SK-N-SH (cell line): ENCODE measurements around the gene CDK13. TPM values are rescaled to one million over a fixed set of nuclear protein-coding genes. Genes with fewer than 3 reads are reported as not detected.

Experiments used
- CTCF ChIA-PET: fragments of 300-600, 350-600 bp; formaldehyde crosslinking; extraction: SDS; loops from one replicate; lab custom pipeline; 2021; lab: Yijun Ruan, JAX
- POLR2A ChIA-PET: fragments of 350-600 bp; sonication (Branson Sonifier 250); formaldehyde crosslinking; extraction: SDS; loops from one replicate; lab custom pipeline; 2020; ENCODE audit warnings: antibody characterized with exemption, inconsistent platforms; lab: Yijun Ruan, JAX
- DNase-seq: peaks from one replicate; pipeline ENCODE4 v3.0.0; 2012
- H2AFZ ChIP-seq: fragments of 200-600 bp; sonication (generic); 2 replicates; pipeline ENCODE4 v1.8.1; 2016; ENCODE audit warnings: antibody characterized with exemption, mild to moderate bottlenecking, low read depth
- H3F3A ChIP-seq: fragments of 200-600 bp; sonication (generic); replicated peaks from 2 replicates; pipeline ENCODE3; 2016; ENCODE audit warnings: antibody characterized with exemption, mild to moderate bottlenecking; ENCODE audit not compliant: insufficient read depth
- H3K27ac ChIP-seq, 2 experiments: fragments of 200-500 bp in 1 of 2; fragments of 200-600 bp in 1 of 2; sonication (Bioruptor generic) in 1 of 2; sonication (generic), shearing (Covaris generic) in 1 of 2; 2 replicates each; pipeline versions ENCODE4 v1.5.1 to v1.6.1; 2014 to 2016; ENCODE audit warnings: low read depth in 2 of 2, inconsistent platforms in 1 of 2, low read length in 1 of 2, mild to moderate bottlenecking in 1 of 2, mixed read lengths in 1 of 2
- H3K27me3 ChIP-seq: fragments of 200-600 bp; sonication (generic), shearing (Covaris generic); 2 replicates; pipeline ENCODE4 v1.6.1; 2016; ENCODE audit warnings: mixed run types; ENCODE audit not compliant: insufficient read depth
- H3K36me3 ChIP-seq, 2 experiments: fragments of 200-500 bp in 1 of 2; fragments of 200-600 bp in 1 of 2; sonication (Bioruptor generic) in 1 of 2; sonication (generic) in 1 of 2; replicated peaks in 1 of 2; 2 replicates each; pipeline versions ENCODE3 to v1.5.1; 2014 to 2016; ENCODE audit warnings: low read length in 1 of 2, mild to moderate bottlenecking in 1 of 2; ENCODE audit not compliant: insufficient read depth in 2 of 2, control insufficient read depth in 1 of 2
- H3K4me1 ChIP-seq, 2 experiments: fragments of 200-500 bp in 1 of 2; fragments of 200-600 bp in 1 of 2; sonication (Bioruptor generic) in 1 of 2; sonication (generic), shearing (Covaris generic) in 1 of 2; 2 replicates each; pipeline versions ENCODE4 v1.5.1 to v1.6.1; 2014 to 2016; ENCODE audit warnings: low read depth in 1 of 2, low read length in 1 of 2, mixed run types in 1 of 2; ENCODE audit not compliant: insufficient read depth in 2 of 2, control insufficient read depth in 1 of 2
- H3K4me2 ChIP-seq: fragments of 200-600 bp; sonication (generic), shearing (Covaris generic); 2 replicates; pipeline ENCODE4 v1.6.1; 2017; ENCODE audit warnings: mixed run types
- H3K4me3 ChIP-seq, 2 experiments: fragments of 200-500 bp in 1 of 2; fragments of 200-600 bp in 1 of 2; sonication (Bioruptor generic) in 1 of 2; sonication (generic), shearing (Covaris generic) in 1 of 2; 2 replicates each; pipeline versions ENCODE4 v1.5.1 to v1.8.1; 2014 to 2016; ENCODE audit warnings: low read depth in 2 of 2, inconsistent platforms in 1 of 2, low read length in 1 of 2, mild to moderate bottlenecking in 1 of 2, mixed read lengths in 1 of 2, moderate library complexity in 1 of 2
- H3K79me2 ChIP-seq: fragments of 200-600 bp; sonication (generic); 2 replicates; pipeline ENCODE4 v1.8.1; 2017; ENCODE audit warnings: mild to moderate bottlenecking; ENCODE audit not compliant: insufficient read depth
- H3K9ac ChIP-seq: fragments of 200-600 bp; sonication (generic); 2 replicates; pipeline ENCODE4 v1.6.1; 2017; ENCODE audit warnings: mixed run types
- H3K9me2 ChIP-seq: fragments of 200-600 bp; sonication (generic); 2 replicates; pipeline ENCODE4 v1.6.1; 2017; ENCODE audit warnings: mixed run types
- H3K9me3 ChIP-seq: fragments of 200-600 bp; sonication (generic); 2 replicates; pipeline ENCODE4 v1.6.1; 2017; ENCODE audit warnings: mixed run types, mild to moderate bottlenecking, moderate library complexity
- H4K20me1 ChIP-seq: fragments of 200-600 bp; sonication (generic); 2 replicates; pipeline ENCODE4 v1.6.1; 2017; ENCODE audit warnings: mild to moderate bottlenecking, mixed run types; ENCODE audit not compliant: insufficient read depth
- EP300 ChIP-seq, 2 experiments: IDR thresholded peaks; 2 replicates each; pipeline versions ENCODE4 v1.4.0 to v1.6.1; 2012; ENCODE audit warnings: borderline replicate concordance in 1 of 2, low read depth in 1 of 2, low read length in 1 of 2
- EZH2phosphoT487 ChIP-seq: fragments of 200-600 bp; sonication (generic); IDR thresholded peaks from 2 replicates; pipeline ENCODE4 v1.6.1; 2017; ENCODE audit warnings: low read depth, mixed run types, mild to moderate bottlenecking, antibody characterized with exemption, moderate library complexity, borderline replicate concordance
- FOXJ3 ChIP-seq: sonication (generic); formaldehyde crosslinking; IDR thresholded peaks from 2 replicates; pipeline ENCODE4 v1.5.1; 2020; ENCODE audit warnings: mild to moderate bottlenecking, missing genetic modification reagents
- FOXM1 ChIP-seq: IDR thresholded peaks from 2 replicates; pipeline ENCODE4 v1.4.0; 2012; ENCODE audit warnings: low read depth, mild to moderate bottlenecking
- GABPA ChIP-seq: IDR thresholded peaks from 2 replicates; pipeline ENCODE4 v1.4.0; 2012; ENCODE audit warnings: low read depth, mild to moderate bottlenecking
- GATA2 ChIP-seq: sonication (generic); formaldehyde crosslinking; IDR thresholded peaks from 2 replicates; pipeline ENCODE4 v1.5.0; 2020; ENCODE audit warnings: mild to moderate bottlenecking, missing genetic modification reagents
- MEF2A ChIP-seq: IDR thresholded peaks from 2 replicates; pipeline ENCODE4 v1.4.0; 2012; ENCODE audit warnings: low read depth, borderline replicate concordance
- MXI1 ChIP-seq: IDR thresholded peaks from 2 replicates; pipeline ENCODE4 v1.6.1; 2012; ENCODE audit warnings: mild to moderate bottlenecking, low read depth, low read length, improper control_type of control experiment
- NRF1 ChIP-seq: IDR thresholded peaks from 2 replicates; pipeline ENCODE4 v1.6.1; 2012; ENCODE audit warnings: low read depth, mild to moderate bottlenecking, low read length
- RAD21 ChIP-seq: IDR thresholded peaks from 2 replicates; pipeline ENCODE4 v1.6.1; 2012; ENCODE audit warnings: mild to moderate bottlenecking, low read length
- RCOR1 ChIP-seq: fragments of 150-350 bp; IDR thresholded peaks from 2 replicates; pipeline ENCODE4 v1.6.1; 2017; ENCODE audit warnings: antibody characterized with exemption, low read length
- TAF1 ChIP-seq: IDR thresholded peaks from 2 replicates; pipeline ENCODE4 v1.6.1; 2012; ENCODE audit warnings: low read depth, mild to moderate bottlenecking, low read length, moderate library complexity, borderline replicate concordance
- TCF12 ChIP-seq: IDR thresholded peaks from 2 replicates; pipeline ENCODE4 v1.4.0; 2012
- YY1 ChIP-seq: IDR thresholded peaks from 2 replicates; pipeline ENCODE4 v1.4.0; 2012; ENCODE audit warnings: low read depth, mild to moderate bottlenecking
- WGBS: methylation state at CpG from one replicate; pipeline ENCODE4 v1.1.6; 2017; ENCODE audit warnings: low lambda C conversion rate; 5-methylcytosine and 5-hydroxymethylcytosine counted together
- polyA plus RNA-seq, 3 experiments: library from polyadenylated mRNA; depleted of rRNA; stranded (reverse); fragments of >200 nt; gene quantifications; 2 replicates each; pipeline ENCODE4 v1.2.3, GENCODE V29; 2012
- TF ChIP-seq, protein P1 (sequence below): IDR thresholded peaks from 2 replicates; pipeline ENCODE4 v1.4.0; 2012; ENCODE audit warnings: low read depth, borderline replicate concordance
- TF ChIP-seq, protein P2 (sequence below): IDR thresholded peaks from 2 replicates; pipeline ENCODE4 v1.4.0; 2012; ENCODE audit warnings: low read depth

CDK13 gene
- polyA plus RNA-seq, 1 of the 3 experiments (the other 2 are of a cell fraction): 23.1 TPM

- TF ChIP-seq TAF1 (no peak), GATA2 (CRISPR knock-in tag) (no peak), RAD21 (no peak), GABPA (no peak), EP300 (IDR thresholded peaks at IDR 0.05; ENCODE audit: borderline replicate concordance in 1 of 2, low read depth in 1 of 2, low read length in 1 of 2) (no peak), FOXJ3 (no peak)
- TF ChIP-seq, all 33 proteins: peak for 0
Observed at GRCh38 chr7:39958038-39958437, 8.0 kb downstream of the CDK13 start (continued).

- Histone ChIP-seq H3K4me2 (no peak overlapping the region), H3F3A (peaks cover 8% of the 10 kb centered on the region), H3K9me3 (no peaks in the 10 kb centered on the region), H3K9me2 (no peaks in the 10 kb centered on the region), H4K20me1 (peaks cover 94% of the 10 kb centered on the region), H3K9ac (no peak overlapping the region), H3K27me3 (no peaks in the 10 kb centered on the region), H3K79me2 (peaks cover 99% of the 10 kb centered on the region), H3K36me3 (no peaks in the 10 kb centered on the region), H3K4me3 (no peak overlapping the region), H3K27ac (no peak overlapping the region), H3K4me1 (no peaks in the 10 kb centered on the region), H2AFZ (no peak overlapping the region)
- WGBS: 96% methylated on average over 2 of the region's 2 CpGs
- ChIA-PET CTCF (interaction anchor here (0.8 to 1.0 kb wide), 2 partner anchors 16 to 387 kb away, joined by 3 read pairs; no protein-coding TSS in a partner anchor), POLR2A (no interaction called here)
- no peak for TF ChIP-seq RCOR1
- TF ChIP-seq MXI1: no peak
- TF ChIP-seq, protein P1, sequence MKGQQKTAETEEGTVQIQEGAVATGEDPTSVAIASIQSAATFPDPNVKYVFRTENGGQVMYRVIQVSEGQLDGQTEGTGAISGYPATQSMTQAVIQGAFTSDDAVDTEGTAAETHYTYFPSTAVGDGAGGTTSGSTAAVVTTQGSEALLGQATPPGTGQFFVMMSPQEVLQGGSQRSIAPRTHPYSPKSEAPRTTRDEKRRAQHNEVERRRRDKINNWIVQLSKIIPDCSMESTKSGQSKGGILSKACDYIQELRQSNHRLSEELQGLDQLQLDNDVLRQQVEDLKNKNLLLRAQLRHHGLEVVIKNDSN: no peak
- no peak for TF ChIP-seq GATA2 (CRISPR knock-in tag)
- TF ChIP-seq NRF1: no peak
- no peak for TF ChIP-seq TAF1
- no peak for TF ChIP-seq EZH2phosphoT487
- no peak for TF ChIP-seq MEF2A
- no peak for TF ChIP-seq YY1
- TF ChIP-seq, protein P2, sequence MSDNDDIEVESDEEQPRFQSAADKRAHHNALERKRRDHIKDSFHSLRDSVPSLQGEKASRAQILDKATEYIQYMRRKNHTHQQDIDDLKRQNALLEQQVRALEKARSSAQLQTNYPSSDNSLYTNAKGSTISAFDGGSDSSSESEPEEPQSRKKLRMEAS: no peak
- DNase-seq: no peak
Observed at GRCh38 chr7:39967406-39968161, 17.5 kb downstream of the CDK13 start.

- TF ChIP-seq FOXM1 (no peak), TCF12 (peak; percentile 9; the same call in 1 of the 2 replicates)
- H3K9ac ChIP-seq: no peak overlapping the region
- H3K27me3 ChIP-seq: no peaks in the 10 kb centered on the region
- 93% methylated on average over 1 of the region's 1 CpG for WGBS
- DNase-seq: no peak
- H3K9me3 ChIP-seq: no peaks in the 10 kb centered on the region
- H3F3A ChIP-seq: peaks cover 8% of the 10 kb centered on the region
- ChIA-PET POLR2A (interaction anchor here (0.6 kb wide), 1 partner anchor 44 kb away, joined by 3 read pairs; no protein-coding TSS in a partner anchor), CTCF (interaction anchor here (0.9 kb wide), 1 partner anchor 16 kb away, joined by 3 read pairs; no protein-coding TSS in a partner anchor)
- no peak overlapping the region for H3K27ac ChIP-seq
- H3K36me3 ChIP-seq: no peaks in the 10 kb centered on the region
- H4K20me1 ChIP-seq: peaks cover 96% of the 10 kb centered on the region
- H3K4me2 ChIP-seq: no peak overlapping the region
- no peak overlapping the region for H3K4me3 ChIP-seq
- peaks cover 99% of the 10 kb centered on the region for H3K79me2 ChIP-seq
- H3K4me1 ChIP-seq: no peaks in the 10 kb centered on the region
- no peak overlapping the region for H2AFZ ChIP-seq
- no peaks in the 10 kb centered on the region for H3K9me2 ChIP-seq
Observed at GRCh38 chr7:39969431-39969830, 19.4 kb downstream of the CDK13 start.
